Prostate gland (tissue), 2 donors: ENCODE results near the gene CARS2.

Source experiments
- POLR2A ChIP-seq: fragments of 450-650 bp; IDR thresholded peaks from one replicate; pipeline ENCODE4 v1.6.1; 2016; ENCODE audit warnings: antibody characterized with exemption, mild to moderate bottlenecking
- TF ChIP-seq, protein P1 (sequence below), 4 experiments: fragments of 200-600 bp in 2 of 4; fragments of 450-650 bp in 2 of 4; sonication (generic) in 2 of 4; IDR thresholded peaks; 1 replicate in 3 of 4; 2 replicates in 1 of 4; pipeline ENCODE4 v1.5.1; 2016 to 2019; ENCODE audit warnings: antibody characterized with exemption in 4 of 4, mild to moderate bottlenecking in 2 of 4, moderate library complexity in 2 of 4

GRCh38 chr13:110684388-110685056 lies 21.4 kb downstream of the CARS2 start:
- no peak for TF ChIP-seq POLR2A
- TF ChIP-seq, protein P1, sequence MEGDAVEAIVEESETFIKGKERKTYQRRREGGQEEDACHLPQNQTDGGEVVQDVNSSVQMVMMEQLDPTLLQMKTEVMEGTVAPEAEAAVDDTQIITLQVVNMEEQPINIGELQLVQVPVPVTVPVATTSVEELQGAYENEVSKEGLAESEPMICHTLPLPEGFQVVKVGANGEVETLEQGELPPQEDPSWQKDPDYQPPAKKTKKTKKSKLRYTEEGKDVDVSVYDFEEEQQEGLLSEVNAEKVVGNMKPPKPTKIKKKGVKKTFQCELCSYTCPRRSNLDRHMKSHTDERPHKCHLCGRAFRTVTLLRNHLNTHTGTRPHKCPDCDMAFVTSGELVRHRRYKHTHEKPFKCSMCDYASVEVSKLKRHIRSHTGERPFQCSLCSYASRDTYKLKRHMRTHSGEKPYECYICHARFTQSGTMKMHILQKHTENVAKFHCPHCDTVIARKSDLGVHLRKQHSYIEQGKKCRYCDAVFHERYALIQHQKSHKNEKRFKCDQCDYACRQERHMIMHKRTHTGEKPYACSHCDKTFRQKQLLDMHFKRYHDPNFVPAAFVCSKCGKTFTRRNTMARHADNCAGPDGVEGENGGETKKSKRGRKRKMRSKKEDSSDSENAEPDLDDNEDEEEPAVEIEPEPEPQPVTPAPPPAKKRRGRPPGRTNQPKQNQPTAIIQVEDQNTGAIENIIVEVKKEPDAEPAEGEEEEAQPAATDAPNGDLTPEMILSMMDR (IDR thresholded peaks at IDR 0.05): no peak
